Psoas muscle (tissue), 8 donors: ENCODE data around the gene GABRR2. TPM values are rescaled to one million over a fixed set of nuclear protein-coding genes. Genes with fewer than 3 reads are reported as not detected.
A peak's percentile ranks its signal among the peaks of the same experiment; 100 is the strongest.
"Not testable (repeated sequence)": the region's sequence is repeated elsewhere in the genome, so short reads cannot be mapped to it uniquely, and the experiment has no call there.

Experiments
- ATAC-seq, 4 donors: fragments of 200-7000 bp; cut with Tn5 transposase; one replicate each; pipeline ENCODE4 v1.9.1; 2020; ENCODE audit warnings: moderate library complexity in 3 of 4, mild to moderate bottlenecking in 2 of 4
- DNase-seq, 2 donors: peaks; one replicate each; pipeline ENCODE4 v3.0.0-alpha.2; 2020
- H3K27ac ChIP-seq: fragments of 200-600 bp; one replicate; pipeline ENCODE4 v1.8.0; 2022
- H3K27me3 ChIP-seq, 3 donors: fragments of 200-600 bp in 1 of 3; one replicate each; pipeline versions ENCODE4 v1.6.1 to v1.8.0; 2013 to 2022; ENCODE audit warnings: low read length in 2 of 3, mild to moderate bottlenecking in 2 of 3, moderate library complexity in 1 of 3; ENCODE audit not compliant: insufficient read depth in 3 of 3
- H3K36me3 ChIP-seq, 2 donors: fragments of 200-600 bp in 1 of 2; one replicate each; pipeline versions ENCODE4 v1.6.1 to v1.8.0; 2013 to 2022; ENCODE audit warnings: low read depth in 1 of 2, mild to moderate bottlenecking in 1 of 2, moderate library complexity in 1 of 2; ENCODE audit not compliant: insufficient read depth in 1 of 2
- H3K4me1 ChIP-seq: fragments of 200-600 bp; one replicate; pipeline ENCODE4 v1.8.0; 2022
- H3K4me3 ChIP-seq: fragments of 200-600 bp; one replicate; pipeline ENCODE4 v1.8.0; 2022; ENCODE audit warnings: mild to moderate bottlenecking
- H3K9me3 ChIP-seq: fragments of 200-600 bp; one replicate; pipeline ENCODE4 v1.8.0; 2022
- WGBS, 3 donors: extraction: QIAGEN DNeasy Blood & Tissue Kit; methylation state at CpG; one replicate each; pipeline versions ENCODE4 v1.1.6 to v1.1.7; 2013; 5-methylcytosine and 5-hydroxymethylcytosine counted together
- intact Hi-C, 2 donors: fragments of 100-400 bp; cut with DNase I; formaldehyde crosslinking; loops; one replicate each; pipeline versions ENCODE4 v1.11.0 to v1.14.2; 2022
- polyA plus RNA-seq, 3 donors: library from polyadenylated mRNA; stranded (reverse); fragments of 200-250 nt; gene quantifications; one replicate each; pipeline ENCODE4 v1.2.3, GENCODE V29; 2013
- total RNA-seq, 4 donors: library from RNA; stranded (reverse); fragmentation: NEBNext Ultra II Directional in 2 of 4; extraction: Animal tissue kit (Norgen Biotek cat#: 25700) in 2 of 4; gene quantifications; one replicate each; pipeline versions ENCODE4 v1.2.1 to v1.2.4, GENCODE V29; 2021 to 2023
- TF ChIP-seq, protein P1 (sequence below): fragments of 200-600 bp; IDR thresholded peaks from one replicate; pipeline ENCODE4 v1.8.0; 2022; ENCODE audit warnings: antibody characterized with exemption
- donor health status: healthy with polysubstance abuse.
- donor health status: DM: no; HTN: no; CAD: no; lungs with moderate emphysema.
- donor health status: Bipolar disorder and iron deficiency.
- donor health status: healthy.
- donor health status: DM: yes; HTN: yes; CAD: no.
- donor health status: DM: no; HTN: no; CAD: no.
- donor health status: DM: no; HTN: no; CAD: no.
- donor health status: DM: yes; HTN: yes; CAD: no.

The GABRR2 gene
- total and polyA plus RNA-seq, 7 donors, result 0.34 to 4.3 (median 0.71) TPM

DNA sequence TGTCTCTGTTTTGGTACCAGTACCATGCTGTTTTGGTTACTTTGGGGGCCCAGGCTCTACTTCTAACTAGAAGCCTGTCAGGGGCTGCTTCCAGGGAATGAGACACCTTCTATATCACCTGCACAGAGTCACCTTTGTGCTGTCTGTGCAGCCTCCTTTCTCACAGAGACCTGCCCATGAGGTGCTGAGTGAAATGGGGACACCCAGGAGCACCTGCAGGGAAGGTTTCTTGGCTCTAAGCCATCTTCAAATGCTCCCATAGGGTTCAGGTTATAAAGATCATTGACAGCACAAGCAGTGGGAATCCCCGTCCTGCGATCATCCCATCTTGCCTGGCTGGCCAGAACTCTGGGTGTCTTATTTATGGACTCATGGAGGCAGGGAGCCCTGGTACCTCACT lies 19.1 kb downstream of the GABRR2 start:
- no peak overlapping the region for H3K4me3 ChIP-seq
- intact Hi-C loops, result no loop called here
- DNase-seq (no peak), ATAC-seq (no peak)
- H3K4me1 ChIP-seq, result peaks cover 25% of the 10 kb centered on the region
- H3K27me3 ChIP-seq, result no peaks in the 10 kb centered on the region
- H3K9me3 ChIP-seq, result no peaks in the 10 kb centered on the region
- no peaks in the 10 kb centered on the region for H3K36me3 ChIP-seq
- TF ChIP-seq, protein P1, sequence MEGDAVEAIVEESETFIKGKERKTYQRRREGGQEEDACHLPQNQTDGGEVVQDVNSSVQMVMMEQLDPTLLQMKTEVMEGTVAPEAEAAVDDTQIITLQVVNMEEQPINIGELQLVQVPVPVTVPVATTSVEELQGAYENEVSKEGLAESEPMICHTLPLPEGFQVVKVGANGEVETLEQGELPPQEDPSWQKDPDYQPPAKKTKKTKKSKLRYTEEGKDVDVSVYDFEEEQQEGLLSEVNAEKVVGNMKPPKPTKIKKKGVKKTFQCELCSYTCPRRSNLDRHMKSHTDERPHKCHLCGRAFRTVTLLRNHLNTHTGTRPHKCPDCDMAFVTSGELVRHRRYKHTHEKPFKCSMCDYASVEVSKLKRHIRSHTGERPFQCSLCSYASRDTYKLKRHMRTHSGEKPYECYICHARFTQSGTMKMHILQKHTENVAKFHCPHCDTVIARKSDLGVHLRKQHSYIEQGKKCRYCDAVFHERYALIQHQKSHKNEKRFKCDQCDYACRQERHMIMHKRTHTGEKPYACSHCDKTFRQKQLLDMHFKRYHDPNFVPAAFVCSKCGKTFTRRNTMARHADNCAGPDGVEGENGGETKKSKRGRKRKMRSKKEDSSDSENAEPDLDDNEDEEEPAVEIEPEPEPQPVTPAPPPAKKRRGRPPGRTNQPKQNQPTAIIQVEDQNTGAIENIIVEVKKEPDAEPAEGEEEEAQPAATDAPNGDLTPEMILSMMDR, result no peak
- 90 to 100% (median 94%) methylated on average over 2 of the region's 2 CpGs for WGBS, 3 donors
- no peak overlapping the region for H3K27ac ChIP-seq

- peaks cover 25% of the 10 kb centered on the region for H3K4me1 ChIP-seq
- intact Hi-C loops, H3K9me3 ChIP-seq, H3K36me3 ChIP-seq, H3K4me3 ChIP-seq, ATAC-seq, DNase-seq, H3K27ac ChIP-seq, H3K27me3 ChIP-seq: not testable (repeated sequence)
- 79 to 92% (median 85%) methylated on average over 1 of the region's 1 CpG for WGBS, 3 donors
Observed at GRCh38 chr6:89295116-89295515, 20.0 kb downstream of the GABRR2 start.

DNA sequence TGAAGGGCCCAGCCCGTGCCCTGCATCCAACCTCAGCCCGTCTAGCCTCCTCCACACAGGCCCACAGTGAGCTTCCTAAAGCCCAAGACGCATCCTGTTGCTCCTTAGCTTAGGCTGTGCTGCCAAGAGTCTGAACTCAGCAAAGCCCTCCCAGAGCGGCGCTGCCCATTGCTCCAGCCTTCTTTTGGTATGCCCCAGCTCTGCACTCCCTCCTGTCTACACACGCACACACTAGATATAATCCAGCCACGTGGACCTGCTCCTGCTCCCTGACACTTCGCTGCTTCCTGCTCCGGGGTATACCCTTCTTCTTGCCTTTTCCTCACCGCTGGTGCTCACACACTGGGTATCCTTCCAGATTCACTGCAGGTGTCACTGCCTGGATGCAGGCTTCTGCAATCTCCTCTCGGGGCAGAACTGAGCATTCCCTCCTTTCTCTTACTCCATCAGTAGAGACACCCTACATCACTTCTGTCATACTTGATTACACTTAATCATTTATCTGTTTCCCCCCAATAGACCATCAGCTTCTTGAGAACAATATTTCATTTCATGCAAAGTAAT lies 23.8 kb downstream of the GABRR2 start:
- Histone ChIP-seq H3K36me3 (no peaks in the 10 kb centered on the region), H3K27ac (no peak overlapping the region), H3K9me3 (no peaks in the 10 kb centered on the region), H3K4me1 (no peaks in the 10 kb centered on the region), H3K27me3 (no peaks in the 10 kb centered on the region), H3K4me3 (no peak overlapping the region)
- ATAC-seq (no peak), DNase-seq (no peak)
- TF ChIP-seq, protein P1, result no peak
- WGBS, 3 donors, result 80 to 89% (median 83%) methylated on average over 11 of the region's 11 CpGs
- intact Hi-C loops, result no loop called here

GRCh38 chr6:89290401-89291155 lies 24.5 kb downstream of the GABRR2 start:
- WGBS, 3 donors, result 71 to 81% (median 80%) methylated on average over 13 of the region's 13 CpGs
- no peak overlapping the region for H3K27ac ChIP-seq

DNA sequence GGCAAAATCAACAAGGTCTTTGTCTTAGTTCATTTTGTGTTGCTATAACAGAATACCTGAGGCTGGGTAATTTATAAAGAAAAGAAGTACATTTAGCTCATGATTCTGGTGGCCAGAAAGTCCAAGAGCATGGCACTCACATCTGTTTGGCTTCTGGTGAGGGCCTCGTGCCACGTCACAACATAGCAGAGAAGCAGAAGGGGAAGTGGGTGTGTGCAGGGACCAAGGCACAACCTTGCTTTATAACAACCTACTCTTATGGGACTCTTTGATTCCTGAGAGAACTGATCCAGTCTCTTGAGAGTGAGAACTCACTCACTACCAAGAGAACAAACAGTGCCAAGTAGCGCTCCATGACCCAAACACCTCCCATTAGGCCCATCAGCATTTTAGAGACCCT lies 25.4 kb downstream of the GABRR2 start:
- no peak for DNase-seq
- Histone ChIP-seq H3K27me3 (no peaks in the 10 kb centered on the region), H3K4me1 (no peaks in the 10 kb centered on the region), H3K9me3 (no peaks in the 10 kb centered on the region), H3K27ac (no peak overlapping the region), H3K4me3 (no peak overlapping the region), H3K36me3 (no peaks in the 10 kb centered on the region)
- TF ChIP-seq, protein P1, result no peak
- no peak for ATAC-seq
- whole genome bisulfite sequencing, 3 donors, result 88 to 98% (median 97%) methylated on average over 3 of the region's 3 CpGs
- intact Hi-C loops, result no loop called here

More at GRCh38 chr6:89290401-89291155, 24.5 kb downstream of the GABRR2 start:
- Histone ChIP-seq H3K36me3 (no peaks in the 10 kb centered on the region), H3K27me3 (no peaks in the 10 kb centered on the region), H3K4me1 (no peaks in the 10 kb centered on the region), H3K9me3 (no peaks in the 10 kb centered on the region), H3K4me3 (no peak overlapping the region)
- TF ChIP-seq, protein P1, result no peak
- ATAC-seq (peak in 1 of 4 donors; percentile 17), DNase-seq (no peak)
- intact Hi-C loops, result no loop called here
